Heart right ventricle (tissue), 16 donors: Measurements from ENCODE around the gene GAL3ST2. TPM values are rescaled to one million over a fixed set of nuclear protein-coding genes. Genes with fewer than 3 reads are reported as not detected.
A peak's percentile ranks its signal among the peaks of the same experiment; 100 is the strongest.

Experiments used
- ATAC-seq, 8 donors: fragments of 200-7000 bp; cut with Tn5 transposase; one replicate each; pipeline ENCODE4 v1.9.1; 2020; ENCODE audit warnings: mild to moderate bottlenecking in 8 of 8, moderate library complexity in 8 of 8, moderate number of reproducible peaks in 1 of 8
- DNase-seq, 2 donors: peaks; one replicate each; pipeline ENCODE4 v3.0.0-alpha.2; 2020
- H3K27ac ChIP-seq, 10 donors: fragments of 200-600 bp; sonication (generic) in 2 of 10; one replicate each; pipeline versions ENCODE4 v1.5.0 to v1.8.0; 2020 to 2022; ENCODE audit warnings: mild to moderate bottlenecking in 3 of 10
- H3K27me3 ChIP-seq, 7 donors: fragments of 200-600 bp; one replicate each; pipeline ENCODE4 v1.8.0; 2021 to 2022; ENCODE audit warnings: mild to moderate bottlenecking in 2 of 7
- H3K36me3 ChIP-seq, 9 donors: fragments of 200-600 bp; sonication (generic) in 1 of 9; one replicate each; pipeline versions ENCODE4 v1.5.0 to v1.8.0; 2020 to 2022; ENCODE audit warnings: mild to moderate bottlenecking in 2 of 9
- H3K4me1 ChIP-seq, 9 donors: fragments of 200-600 bp; sonication (generic) in 1 of 9; one replicate each; pipeline versions ENCODE4 v1.5.0 to v1.8.0; 2020 to 2022; ENCODE audit warnings: mild to moderate bottlenecking in 4 of 9
- H3K4me3 ChIP-seq, 10 donors: fragments of 200-600 bp; sonication (generic) in 2 of 10; one replicate each; pipeline versions ENCODE4 v1.5.0 to v1.8.0; 2020 to 2022; ENCODE audit warnings: mild to moderate bottlenecking in 7 of 10, moderate library complexity in 2 of 10
- H3K9me3 ChIP-seq, 11 donors: fragments of 200-600 bp in 10 of 11; sonication (generic) in 2 of 11; one replicate each; pipeline versions ENCODE4 v1.5.0 to v1.8.0; 2013 to 2022; ENCODE audit warnings: mild to moderate bottlenecking in 2 of 11, control low read depth in 1 of 11, moderate library complexity in 1 of 11
- WGBS, 2 donors: extraction: QIAGEN DNeasy Blood & Tissue Kit; methylation state at CpG; one replicate each; pipeline ENCODE4 v1.1.7; 2013; ENCODE audit warnings: inconsistent platforms in 1 of 2; 5-methylcytosine and 5-hydroxymethylcytosine counted together
- intact Hi-C, 10 donors: fragments of 100-400 bp; cut with DNase I; formaldehyde crosslinking; loops; one replicate each; pipeline versions ENCODE4 v1.11.1 to v1.14.2; 2022
- long read RNA-seq, 3 donors: library from polyadenylated mRNA; unstranded; transcript quantifications; one replicate each; pipeline ENCODE4 v2.0.0, GENCODE V29; 2020 to 2021
- polyA plus RNA-seq, 2 donors: library from polyadenylated mRNA; stranded (reverse); fragments of 200-250 nt; gene quantifications; one replicate each; pipeline ENCODE4 v1.2.3, GENCODE V29; 2013
- total RNA-seq, 10 donors: library from RNA; stranded (reverse); fragmentation: NEBNext Ultra II Directional in 3 of 10; extraction: Animal tissue kit (Norgen Biotek cat#: 25700) in 3 of 10; gene quantifications; one replicate each; pipeline versions ENCODE4 v1.2.1 to v1.2.4, GENCODE V29; 2021 to 2023
- TF ChIP-seq, protein P1 (sequence below), 9 donors: fragments of 200-600 bp; sonication (generic) in 2 of 9; IDR thresholded peaks; one replicate each; pipeline versions ENCODE4 v1.5.0 to v1.8.0; 2021 to 2022; ENCODE audit warnings: antibody characterized with exemption in 9 of 9, mild to moderate bottlenecking in 5 of 9, moderate library complexity in 1 of 9
- donor health status: Arrhythmogenic right ventricular cardiomyopathy.
- donor health status: ischemic (EF 13 %, LVEDD 7.1; RV severe dilation, severe dysfunction).
- donor health status: healthy with polysubstance abuse.
- donor health status: DM: no; HTN: yes; CAD: no.
- donor health status: DM: no; HTN: no; CAD: no.
- donor health status: ischemic (EF 25% LVEDD 6.9; RV normal size, moderate dysfunction).
- donor health status: ischemic (EF 25% LVEDD 5.7; RV mildly dilated, moderate dysfunction).
- donor health status: healthy.
- donor health status: DM: yes; HTN: yes; CAD: no.
- donor health status: Ischemic cardiomyopathy.
- donor health status: ischemic (EF 35%, LVEDD 5.7; RV mildly dilated, moderate dysfunction).
- donor health status: nonischemic (EF 11% LVEDD 7.7; RV severe dilation, severe dysfunction).
- donor health status: DM: yes; HTN: yes; CAD: no.
- donor health status: PGD.
- donor health status: ischemic (EF 29% LVEDD 5.4; RV normal size, mild dysfunction).
- donor health status: nonischemic (EF 23%, LVEDD 6.1; RV moderate dilation, normal function).

The GAL3ST2 gene
- total RNA-seq (under 1 TPM in 3 of 10 donors, not detected in 7; 0.19 to 0.28 (median 0.23) TPM), polyA plus RNA-seq (not detected)
- long read RNA-seq, donor 1, result 0 reads
- long read RNA-seq, donor 2, result 0 reads
- long read RNA-seq, donor 3, result 0 reads

DNA sequence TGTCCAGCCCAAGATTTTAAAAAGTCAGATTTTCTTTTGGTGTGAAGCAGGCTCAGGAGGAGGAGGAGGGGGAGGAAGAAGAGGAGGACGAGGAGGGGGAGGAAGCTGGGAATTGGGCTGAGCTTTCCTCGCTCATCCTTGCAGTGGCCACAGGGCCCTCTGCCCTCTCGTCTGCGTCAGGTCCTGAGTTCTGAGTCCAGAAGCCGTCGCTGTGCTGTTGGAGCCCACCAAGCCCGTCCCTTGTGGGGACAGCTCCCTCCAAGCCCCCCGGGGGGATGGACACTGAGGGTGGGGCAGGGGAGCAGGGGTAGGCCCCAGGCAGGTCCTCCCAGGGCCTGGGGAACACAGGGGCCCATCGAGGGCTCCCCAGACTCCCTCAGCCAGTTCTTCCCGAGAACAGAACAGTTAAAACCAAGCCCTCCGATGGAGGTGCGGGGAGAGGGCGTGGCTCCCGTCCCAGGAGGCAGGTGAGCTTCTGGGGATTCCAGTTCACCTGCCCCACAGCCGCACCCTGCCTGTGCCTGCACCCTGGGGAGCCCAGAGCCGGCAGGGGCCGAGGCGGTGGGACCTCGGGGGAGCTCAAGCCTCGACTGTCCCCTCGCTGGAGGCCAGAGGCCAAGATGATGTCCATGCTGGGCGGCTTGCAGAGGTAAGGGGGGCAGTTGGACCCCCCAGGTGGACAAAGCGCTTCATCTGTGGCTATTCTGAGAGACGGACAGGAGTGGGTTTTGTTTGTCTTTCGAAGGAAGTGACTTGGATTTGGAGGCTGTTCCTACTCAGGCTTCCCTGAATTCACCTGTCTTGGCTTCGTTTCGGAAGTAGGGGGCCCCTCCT is at the start of gene GAL3ST2:
GAL3ST2 (plus strand) TSS at position 487 of the 834 bp plus-strand sequence; CDS start at position 621, 134 bp downstream.
- intact Hi-C loops, result no loop called here
- Histone ChIP-seq H3K4me1 (peaks cover 0 to 5% (median 0%) of the 10 kb centered on the region in 9 donors), H3K27ac (no peak within 1 kb of the TSS), H3K27me3 (peaks cover 7 to 56% (median 41%) of the 10 kb centered on the region in 7 donors), H3K9me3 (peaks cover 0 to 14% (median 0%) of the 10 kb centered on the region in 11 donors), H3K4me3 (no peak within 1 kb of the TSS), H3K36me3 (no peaks in the 10 kb centered on the region)
- ATAC-seq, result no peak
- TF ChIP-seq, protein P1, sequence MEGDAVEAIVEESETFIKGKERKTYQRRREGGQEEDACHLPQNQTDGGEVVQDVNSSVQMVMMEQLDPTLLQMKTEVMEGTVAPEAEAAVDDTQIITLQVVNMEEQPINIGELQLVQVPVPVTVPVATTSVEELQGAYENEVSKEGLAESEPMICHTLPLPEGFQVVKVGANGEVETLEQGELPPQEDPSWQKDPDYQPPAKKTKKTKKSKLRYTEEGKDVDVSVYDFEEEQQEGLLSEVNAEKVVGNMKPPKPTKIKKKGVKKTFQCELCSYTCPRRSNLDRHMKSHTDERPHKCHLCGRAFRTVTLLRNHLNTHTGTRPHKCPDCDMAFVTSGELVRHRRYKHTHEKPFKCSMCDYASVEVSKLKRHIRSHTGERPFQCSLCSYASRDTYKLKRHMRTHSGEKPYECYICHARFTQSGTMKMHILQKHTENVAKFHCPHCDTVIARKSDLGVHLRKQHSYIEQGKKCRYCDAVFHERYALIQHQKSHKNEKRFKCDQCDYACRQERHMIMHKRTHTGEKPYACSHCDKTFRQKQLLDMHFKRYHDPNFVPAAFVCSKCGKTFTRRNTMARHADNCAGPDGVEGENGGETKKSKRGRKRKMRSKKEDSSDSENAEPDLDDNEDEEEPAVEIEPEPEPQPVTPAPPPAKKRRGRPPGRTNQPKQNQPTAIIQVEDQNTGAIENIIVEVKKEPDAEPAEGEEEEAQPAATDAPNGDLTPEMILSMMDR (IDR thresholded peaks at IDR 0.05), result no peak
- no peak for DNase-seq
- WGBS, 2 donors, result 73 to 78% methylated on average over 27 of the region's 27 CpGs

- peaks cover 0 to 37% (median 6%) of the 10 kb centered on the region in 9 donors for H3K36me3 ChIP-seq
- ATAC-seq (peak; percentile 10 to 67 (median 38)), DNase-seq (peak in 1 of 2 donors; percentile 44)
- H3K4me1 ChIP-seq, result peaks cover 0 to 14% (median 7%) of the 10 kb centered on the region in 9 donors
- no peaks in the 10 kb centered on the region for H3K27me3 ChIP-seq
- peak overlapping the region; percentile 63 to 78 (median 71) for H3K27ac ChIP-seq
- TF ChIP-seq, protein P1 (IDR thresholded peaks at IDR 0.05), result no peak
- H3K4me3 ChIP-seq, result no peak overlapping the region
- 77 to 86% methylated on average over 8 of the region's 8 CpGs for WGBS, 2 donors
- intact Hi-C loops, result loop anchor here in 3 of 10 donors (5.0 to 10.0 kb wide), 2 partner anchors 147 to 149 kb away; no protein-coding TSS in a partner anchor
- H3K9me3 ChIP-seq, result peaks cover 0 to 7% (median 0%) of the 10 kb centered on the region in 11 donors
These were observed 48.6 kb upstream of the GAL3ST2 start for GRCh38 chr2:241728000-241728399.

- peak overlapping the region; percentile 63 to 78 (median 71) for H3K27ac ChIP-seq
- H3K27me3 ChIP-seq, result no peaks in the 10 kb centered on the region
- TF ChIP-seq, protein P1 (IDR thresholded peaks at IDR 0.05), result no peak
- peaks cover 0 to 30% (median 0%) of the 10 kb centered on the region in 9 donors for H3K36me3 ChIP-seq
- H3K4me1 ChIP-seq, result peaks cover 0 to 15% (median 7%) of the 10 kb centered on the region in 9 donors
- H3K9me3 ChIP-seq, result peaks cover 0 to 1% (median 0%) of the 10 kb centered on the region in 11 donors
- peak; percentile 68 to 92 (median 82) for ATAC-seq
- H3K4me3 ChIP-seq, result no peak overlapping the region
- peak; percentile 71 to 78 for DNase-seq
- intact Hi-C loops, result loop anchor here in 3 of 10 donors (5.0 to 10.0 kb wide), 2 partner anchors 146 to 149 kb away; no protein-coding TSS in a partner anchor
- 69 to 78% methylated on average over 19 of the region's 19 CpGs for WGBS, 2 donors
These were observed 48.0 kb upstream of the GAL3ST2 start for GRCh38 chr2:241728627-241729026.

- Histone ChIP-seq H3K36me3 (peaks cover 0 to 18% (median 0%) of the 10 kb centered on the region in 9 donors), H3K9me3 (no peaks in the 10 kb centered on the region), H3K4me3 (no peak overlapping the region), H3K27me3 (no peaks in the 10 kb centered on the region), H3K4me1 (peaks cover 4 to 21% (median 12%) of the 10 kb centered on the region in 9 donors), H3K27ac (peak overlapping the region in 1 of 10 donors; percentile 78)
- DNase-seq (no peak), ATAC-seq (no peak)
- 88 to 90% methylated on average over 6 of the region's 6 CpGs for WGBS, 2 donors
- intact Hi-C loops, result loop anchor here in 9 of 10 donors (5.0 to 10.0 kb wide), 7 partner anchors 45 to 875 kb away; partner anchors contain the start of genes DTYMK (in 1 of the 9), PDCD1 (in 1 of the 9) and STK25 (in 1 of the 9)
- TF ChIP-seq, protein P1 (IDR thresholded peaks at IDR 0.05), result no peak
These were observed 46.8 kb upstream of the GAL3ST2 start for GRCh38 chr2:241729868-241730267.
